Body of pancreas (tissue), 4 donors: Measurements from ENCODE around the gene GLIS1. TPM values are rescaled to one million over a fixed set of nuclear protein-coding genes. Genes with fewer than 3 reads are reported as not detected.

Source experiments
- ATAC-seq: fragments of 150-250 bp; one replicate; pipeline ENCODE4 v1.9.1; 2016
- DNase-seq, 4 donors: peaks; one replicate each; pipeline ENCODE4 v3.0.0-alpha.2; 2019
- H3K27ac ChIP-seq, 4 donors: fragments of 200-600 bp; sonication (generic); 1 replicate in 3 of 4; 2 replicates in 1 of 4; pipeline versions ENCODE4 v1.5.1 to v1.6.1; 2016 to 2019; ENCODE audit warnings: mild to moderate bottlenecking in 1 of 4, mixed read lengths in 1 of 4, moderate library complexity in 1 of 4
- H3K27me3 ChIP-seq, 2 donors: fragments of 200-600 bp; sonication (generic); one replicate each; pipeline ENCODE4 v1.6.0; 2016; ENCODE audit warnings: mild to moderate bottlenecking in 1 of 2
- H3K36me3 ChIP-seq, 2 donors: fragments of 200-600 bp; sonication (generic); replicated peaks in 1 of 2; 2 replicates each; pipeline ENCODE4 v1.5.1; 2016; ENCODE audit warnings: low read depth in 2 of 2; ENCODE audit not compliant: insufficient read depth in 1 of 2
- H3K4me1 ChIP-seq: fragments of 200-600 bp; sonication (generic); one replicate; pipeline ENCODE4 v1.6.0; 2016
- H3K4me3 ChIP-seq, 2 donors: fragments of 200-600 bp; sonication (generic); 1 replicate in 1 of 2; 2 replicates in 1 of 2; pipeline ENCODE4 v1.5.1; 2016 to 2019
- H3K9me3 ChIP-seq, 3 donors: fragments of 200-600 bp; sonication (generic); 1 replicate in 2 of 3; 2 replicates in 1 of 3; pipeline ENCODE4 v1.5.1; 2016
- POLR2A ChIP-seq, 3 donors: fragments of 450-650 bp; IDR thresholded peaks; one replicate each; pipeline ENCODE4 v1.6.1; 2016; ENCODE audit warnings: antibody characterized with exemption in 3 of 3, mild to moderate bottlenecking in 2 of 3
- WGBS, 2 donors: methylation state at CpG; one replicate each; pipeline ENCODE4 v1.1.5; 2017; 5-methylcytosine and 5-hydroxymethylcytosine counted together
- intact Hi-C: fragments of 100-400 bp; cut with DNase I; formaldehyde crosslinking; loops from one replicate; pipeline ENCODE4 v1.15.1; 2023
- total RNA-seq, 2 donors: library from RNA; depleted of rRNA; stranded (reverse); fragments of >200 nt; gene quantifications; one replicate each; pipeline ENCODE4 v1.1.0, GENCODE V29; 2016
- TF ChIP-seq, protein P1 (sequence below), 7 experiments: fragments of 450-650 bp in 4 of 7; fragments of 200-600 bp in 3 of 7; sonication (generic) in 3 of 7; IDR thresholded peaks; one replicate each; pipeline ENCODE4 v1.5.1; 2016 to 2019; ENCODE audit warnings: antibody characterized with exemption in 7 of 7

GLIS1 gene
- total RNA-seq, 2 donors from 2014 or later: 0.33 TPM; not detected in 1

DNA sequence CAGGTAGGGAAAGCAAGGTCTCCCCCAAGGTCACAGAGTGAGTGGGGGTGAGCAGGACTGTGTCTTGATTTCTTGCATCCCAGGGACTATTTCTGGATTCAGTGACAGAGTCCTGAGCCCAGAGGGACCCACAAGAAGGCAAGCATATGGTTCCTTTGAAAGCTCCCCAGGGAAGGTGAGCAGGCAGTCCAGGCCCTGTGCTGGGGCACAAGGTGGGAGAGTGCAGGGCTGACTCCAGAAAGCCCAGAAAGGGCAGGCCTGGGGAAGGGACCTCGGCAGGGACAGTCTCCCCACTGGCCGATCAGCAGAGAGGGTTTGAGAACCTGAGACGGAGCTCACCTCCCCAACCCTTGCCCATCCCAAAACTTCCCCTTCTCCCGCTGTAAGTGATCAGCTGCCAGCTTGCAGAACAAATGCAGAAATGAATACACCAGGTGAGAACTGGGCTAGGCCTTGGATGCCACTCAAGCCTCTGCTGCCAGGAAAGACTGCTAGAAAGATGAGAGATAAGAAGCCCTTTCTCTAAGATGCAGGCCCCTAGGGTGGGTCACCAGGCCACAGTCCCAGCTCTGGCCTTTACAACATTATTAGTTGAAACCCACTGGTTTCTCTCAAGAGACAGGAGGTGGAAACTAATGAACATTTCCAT, 121.0 kb downstream of the GLIS1 start:
- intact Hi-C loops: no loop called here
- Histone ChIP-seq H3K27ac (no peak overlapping the region), H3K4me1 (no peaks in the 10 kb centered on the region), H3K9me3 (no peaks in the 10 kb centered on the region), H3K36me3 (no peaks in the 10 kb centered on the region), H3K27me3 (no peaks in the 10 kb centered on the region), H3K4me3 (no peak overlapping the region)
- peak in 1 of 4 donors; percentile 7 for DNase-seq
- WGBS, 2 donors: 89% methylated on average over 4 of the region's 4 CpGs
- ATAC-seq: no peak
- no peak for TF ChIP-seq POLR2A (IDR thresholded peaks at IDR 0.05)
- TF ChIP-seq, protein P1, sequence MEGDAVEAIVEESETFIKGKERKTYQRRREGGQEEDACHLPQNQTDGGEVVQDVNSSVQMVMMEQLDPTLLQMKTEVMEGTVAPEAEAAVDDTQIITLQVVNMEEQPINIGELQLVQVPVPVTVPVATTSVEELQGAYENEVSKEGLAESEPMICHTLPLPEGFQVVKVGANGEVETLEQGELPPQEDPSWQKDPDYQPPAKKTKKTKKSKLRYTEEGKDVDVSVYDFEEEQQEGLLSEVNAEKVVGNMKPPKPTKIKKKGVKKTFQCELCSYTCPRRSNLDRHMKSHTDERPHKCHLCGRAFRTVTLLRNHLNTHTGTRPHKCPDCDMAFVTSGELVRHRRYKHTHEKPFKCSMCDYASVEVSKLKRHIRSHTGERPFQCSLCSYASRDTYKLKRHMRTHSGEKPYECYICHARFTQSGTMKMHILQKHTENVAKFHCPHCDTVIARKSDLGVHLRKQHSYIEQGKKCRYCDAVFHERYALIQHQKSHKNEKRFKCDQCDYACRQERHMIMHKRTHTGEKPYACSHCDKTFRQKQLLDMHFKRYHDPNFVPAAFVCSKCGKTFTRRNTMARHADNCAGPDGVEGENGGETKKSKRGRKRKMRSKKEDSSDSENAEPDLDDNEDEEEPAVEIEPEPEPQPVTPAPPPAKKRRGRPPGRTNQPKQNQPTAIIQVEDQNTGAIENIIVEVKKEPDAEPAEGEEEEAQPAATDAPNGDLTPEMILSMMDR (IDR thresholded peaks at IDR 0.05): no peak

- H3K4me1 ChIP-seq: no peaks in the 10 kb centered on the region
- TF ChIP-seq, protein P1 (IDR thresholded peaks at IDR 0.05): no peak
- TF ChIP-seq POLR2A (IDR thresholded peaks at IDR 0.05): no peak
- H3K27ac ChIP-seq: no peak overlapping the region
- no peak overlapping the region for H3K4me3 ChIP-seq
- no peaks in the 10 kb centered on the region for H3K9me3 ChIP-seq
- no peak for ATAC-seq
- no peaks in the 10 kb centered on the region for H3K27me3 ChIP-seq
- intact Hi-C loops: no loop called here
- 90 to 93% methylated on average over 7 of the region's 7 CpGs for WGBS, 2 donors
- peak in 1 of 4 donors; percentile 5 for DNase-seq
- no peaks in the 10 kb centered on the region for H3K36me3 ChIP-seq
Measured at GRCh38 chr1:53617382-53617781, 121.6 kb downstream of the GLIS1 start.

DNA sequence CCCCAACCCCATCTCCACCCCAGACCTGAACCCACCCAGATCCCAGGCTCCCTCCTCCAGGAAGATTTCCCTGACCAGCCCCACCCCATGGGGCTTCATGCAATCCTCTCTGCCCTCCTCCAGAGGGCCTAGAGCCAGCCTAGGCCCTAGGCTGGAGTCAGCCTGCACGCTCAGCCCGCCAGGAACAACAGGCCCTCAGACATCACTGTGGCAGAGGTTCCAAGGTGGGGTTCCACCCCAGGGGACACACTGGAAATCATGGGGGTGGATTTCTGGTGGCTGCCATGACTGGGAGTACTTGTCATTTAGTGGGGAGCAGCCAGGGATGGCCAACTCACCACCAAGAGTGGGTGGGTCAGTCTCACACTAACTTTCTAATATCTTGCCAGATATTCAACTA, 122.0 kb downstream of the GLIS1 start:
- H3K27me3 ChIP-seq: no peaks in the 10 kb centered on the region
- no peaks in the 10 kb centered on the region for H3K36me3 ChIP-seq
- H3K4me1 ChIP-seq: no peaks in the 10 kb centered on the region
- intact Hi-C loops: no loop called here
- ATAC-seq (no peak), DNase-seq (peak in 1 of 4 donors; percentile 7)
- 90 to 95% methylated on average over 2 of the region's 2 CpGs for WGBS, 2 donors
- no peak overlapping the region for H3K27ac ChIP-seq
- TF ChIP-seq, protein P1 (IDR thresholded peaks at IDR 0.05): no peak
- TF ChIP-seq POLR2A (IDR thresholded peaks at IDR 0.05): no peak
- H3K9me3 ChIP-seq: no peaks in the 10 kb centered on the region
- H3K4me3 ChIP-seq: no peak overlapping the region

DNA sequence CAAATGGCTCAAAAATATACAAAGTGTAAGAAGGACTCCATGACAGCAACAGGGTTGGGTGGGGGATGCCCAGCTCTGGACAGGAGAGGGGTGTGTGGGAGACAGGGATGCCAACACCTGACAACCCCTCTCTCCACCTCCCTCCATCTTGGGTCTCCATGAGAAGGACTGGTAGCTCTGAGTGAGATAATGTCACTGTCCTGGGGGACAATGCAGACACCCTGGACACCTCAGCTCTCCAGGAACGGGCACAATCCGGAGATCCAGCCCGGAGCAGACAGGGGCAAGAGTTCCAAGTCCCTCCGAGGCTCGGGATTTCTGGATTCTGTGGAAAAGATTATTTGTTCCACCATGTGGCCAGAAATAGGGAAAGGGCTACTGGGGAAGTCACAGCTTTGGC, 122.5 kb downstream of the GLIS1 start:
- Histone ChIP-seq H3K4me3 (no peak overlapping the region), H3K9me3 (peaks cover 0 to under 1% (median 0%) of the 10 kb centered on the region in 3 donors), H3K36me3 (no peaks in the 10 kb centered on the region), H3K4me1 (no peaks in the 10 kb centered on the region), H3K27ac (no peak overlapping the region), H3K27me3 (no peaks in the 10 kb centered on the region)
- intact Hi-C loops: no loop called here
- TF ChIP-seq POLR2A (IDR thresholded peaks at IDR 0.05): no peak
- TF ChIP-seq, protein P1 (IDR thresholded peaks at IDR 0.05): no peak
- DNase-seq: no peak
- WGBS, 2 donors: 85 to 88% methylated on average over 5 of the region's 5 CpGs
- no peak for ATAC-seq

DNA sequence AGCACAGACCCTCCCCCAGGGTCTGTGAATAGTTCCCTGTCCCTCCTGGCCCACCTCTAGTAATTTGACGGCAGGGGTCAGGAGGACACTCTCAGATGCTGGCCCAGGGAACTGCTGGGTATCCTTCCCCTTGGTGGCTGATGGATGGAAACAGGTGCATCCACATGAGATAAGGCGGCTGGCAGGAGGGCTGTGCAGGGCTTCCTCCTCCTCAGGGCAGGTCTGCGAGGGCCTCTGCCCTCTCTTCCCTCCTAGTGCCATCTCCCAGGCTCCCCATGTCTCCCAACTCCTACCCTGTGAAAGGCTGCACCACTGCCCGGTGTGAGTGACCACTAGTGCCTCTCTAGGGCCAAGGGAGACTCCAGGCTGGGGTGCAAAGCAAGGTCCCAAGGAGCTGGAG, 123.9 kb downstream of the GLIS1 start:
- intact Hi-C loops: no loop called here
- Histone ChIP-seq H3K9me3 (peaks cover 0 to 7% (median 0%) of the 10 kb centered on the region in 3 donors), H3K36me3 (no peaks in the 10 kb centered on the region), H3K4me1 (no peaks in the 10 kb centered on the region), H3K27me3 (no peaks in the 10 kb centered on the region), H3K4me3 (no peak overlapping the region), H3K27ac (no peak overlapping the region)
- no peak for TF ChIP-seq POLR2A (IDR thresholded peaks at IDR 0.05)
- no peak for DNase-seq
- WGBS, 2 donors: 63 to 64% methylated on average over 4 of the region's 4 CpGs
- no peak for ATAC-seq
